HCT116 (cell line): ENCODE data around the gene HAUS8. TPM values are rescaled to one million over a fixed set of nuclear protein-coding genes. Genes with fewer than 3 reads are reported as not detected.
"Not testable (repeated sequence)": the region's sequence is repeated elsewhere in the genome, so short reads cannot be mapped to it uniquely, and the experiment has no call there.

Experiments used
- ATAC-seq: fragments of 200-7000 bp; cut with Tn5 transposase; 2 replicates; pipeline ENCODE4 v1.9.1; 2020; ENCODE audit warnings: mild to moderate bottlenecking, moderate library complexity
- BruUV-seq: library from RNA; stranded (reverse); fragments of 400-500 nt; replicated peaks from 2 replicates; lab custom pipeline; 2021; lab: Mats Ljungman, UMichigan
- CTCF ChIA-PET: fragments of 300-600 bp; sonication (Branson Sonifier 250); formaldehyde crosslinking; loops from one replicate; lab custom pipeline; 2021; ENCODE audit warnings: antibody characterized with exemption; lab: Charles Lee
- POLR2A ChIA-PET: fragments of 300-600, 350-600 bp; sonication (Branson Sonifier 250); formaldehyde crosslinking; loops from one replicate; lab custom pipeline; 2021; ENCODE audit warnings: antibody characterized with exemption; lab: Charles Lee
- RAD21 ChIA-PET, 2 experiments: fragments of 300-600 bp; sonication (Branson Sonifier 250); formaldehyde crosslinking; loops; one replicate each; lab custom pipeline; 2023; ENCODE audit warnings: low total read pairs in 2 of 2; ENCODE audit not compliant: uncharacterized antibody in 2 of 2, unreplicated experiment in 2 of 2, low non-redundant PET in 1 of 2; lab: Charles Lee
- DNase-seq: peaks from one replicate; pipeline ENCODE4 v3.0.0-alpha.2; 2010; ENCODE audit warnings: low read depth, low spot score
- H2AFZ ChIP-seq: fragments of 200-600 bp; shearing (Covaris generic), sonication (generic); 2 replicates; pipeline ENCODE4 v1.6.1; 2017; ENCODE audit warnings: low read depth, mixed run types, mixed read lengths, antibody characterized with exemption, low read length; ENCODE audit not compliant: poor library complexity, severe bottlenecking
- H3K27ac ChIP-seq: 2 replicates; pipeline ENCODE4 v1.5.1; 2012; ENCODE audit warnings: low read depth, low read length
- H3K27me3 ChIP-seq: fragments of 200-600 bp; sonication (generic); 2 replicates; pipeline ENCODE4 v1.6.1; 2016; ENCODE audit warnings: mixed run types, low read length, mixed read lengths; ENCODE audit not compliant: insufficient read depth
- H3K36me3 ChIP-seq, 2 experiments: fragments of 200-500 bp in 1 of 2; fragments of 200-600 bp in 1 of 2; sonication (Bioruptor generic) in 1 of 2; sonication (generic) in 1 of 2; 2 replicates each; pipeline versions ENCODE4 v1.5.1 to v1.6.1; 2014 to 2016; ENCODE audit warnings: low read length in 2 of 2, inconsistent platforms in 1 of 2, mixed read lengths in 1 of 2, mixed run types in 1 of 2; ENCODE audit not compliant: insufficient read depth in 2 of 2, control insufficient read depth in 1 of 2
- H3K4me1 ChIP-seq, 2 experiments: fragments of 200-600 bp in 1 of 2; sonication (generic) in 1 of 2; 2 replicates each; pipeline versions ENCODE4 v1.5.1 to v1.6.1; 2012 to 2017; ENCODE audit warnings: low read length in 2 of 2, inconsistent platforms in 1 of 2, mild to moderate bottlenecking in 1 of 2, mixed read lengths in 1 of 2, mixed run types in 1 of 2, moderate library complexity in 1 of 2; ENCODE audit not compliant: insufficient read depth in 2 of 2, control insufficient read depth in 1 of 2
- H3K4me2 ChIP-seq: fragments of 200-600 bp; sonication (generic); 2 replicates; pipeline ENCODE4 v1.6.1; 2017; ENCODE audit warnings: mixed run types, low read length, mixed read lengths
- H3K4me3 ChIP-seq, 2 experiments: fragments of 200-600 bp in 1 of 2; sonication (generic) in 1 of 2; replicated peaks in 1 of 2; 2 replicates each; pipeline ENCODE4 v1.5.1; 2011 to 2016; ENCODE audit warnings: low read length in 2 of 2, control low read depth in 1 of 2, low read depth in 1 of 2, mild to moderate bottlenecking in 1 of 2, mixed read lengths in 1 of 2, mixed run types in 1 of 2
- H3K79me2 ChIP-seq: fragments of 200-600 bp; sonication (generic); 2 replicates; pipeline ENCODE4 v1.6.1; 2017; ENCODE audit warnings: mild to moderate bottlenecking, mixed run types, low read length, moderate library complexity, mixed read lengths; ENCODE audit not compliant: insufficient read depth
- H3K9ac ChIP-seq: fragments of 200-600 bp; sonication (generic); 2 replicates; pipeline ENCODE4 v1.6.1; 2016; ENCODE audit warnings: low read length, mixed read lengths
- H3K9me2 ChIP-seq: fragments of 200-600 bp; sonication (generic), shearing (Covaris generic); 2 replicates; pipeline ENCODE4 v1.6.1; 2017; ENCODE audit warnings: mixed run types, mild to moderate bottlenecking, moderate library complexity; ENCODE audit not compliant: insufficient read depth
- H3K9me3 ChIP-seq, 2 experiments: fragments of 200-500 bp in 1 of 2; fragments of 200-600 bp in 1 of 2; sonication (Bioruptor generic) in 1 of 2; sonication (generic) in 1 of 2; 2 replicates each; pipeline ENCODE4 v1.6.1; 2014 to 2017; ENCODE audit warnings: low read length in 2 of 2, mixed read lengths in 2 of 2, inconsistent platforms in 1 of 2, low read depth in 1 of 2, mild to moderate bottlenecking in 1 of 2, mixed run types in 1 of 2, moderate library complexity in 1 of 2; ENCODE audit not compliant: control insufficient read depth in 1 of 2, insufficient read depth in 1 of 2
- H4K20me1 ChIP-seq: fragments of 200-600 bp; sonication (generic), shearing (Covaris generic); 2 replicates; pipeline ENCODE4 v1.6.1; 2017; ENCODE audit warnings: mixed run types, mild to moderate bottlenecking, moderate library complexity; ENCODE audit not compliant: insufficient read depth
- CEBPB ChIP-seq: IDR thresholded peaks from 2 replicates; pipeline ENCODE4 v1.6.1; 2012; ENCODE audit warnings: low read depth
- ELF1 ChIP-seq: IDR thresholded peaks from 2 replicates; pipeline ENCODE4 v1.6.1; 2012; ENCODE audit warnings: low read depth, borderline replicate concordance
- EZH2phosphoT487 ChIP-seq: fragments of 200-600 bp; IDR thresholded peaks from 2 replicates; pipeline ENCODE4 v1.6.1; 2018; ENCODE audit warnings: antibody characterized with exemption, borderline replicate concordance
- FOSL1 ChIP-seq: IDR thresholded peaks from 2 replicates; pipeline ENCODE4 v1.6.1; 2012; ENCODE audit warnings: low read depth
- JUND ChIP-seq: IDR thresholded peaks from 2 replicates; pipeline ENCODE4 v1.6.1; 2012
- MAX ChIP-seq: IDR thresholded peaks from 2 replicates; pipeline ENCODE4 v1.6.1; 2012
- POLR2A ChIP-seq: IDR thresholded peaks from 2 replicates; pipeline ENCODE4 v1.7.0; 2011; ENCODE audit warnings: borderline replicate concordance; ENCODE audit not compliant: insufficient read depth, insufficient read length; ENCODE audit errors: extremely low read depth
- SIN3A ChIP-seq: IDR thresholded peaks from 2 replicates; pipeline ENCODE4 v1.6.1; 2012; ENCODE audit warnings: low read depth
- SP1 ChIP-seq: IDR thresholded peaks from 2 replicates; pipeline ENCODE4 v1.6.1; 2012; ENCODE audit warnings: low read depth
- TCF7L2 ChIP-seq: IDR thresholded peaks from 2 replicates; pipeline ENCODE4 v1.7.0; 2011; ENCODE audit warnings: borderline replicate concordance, inconsistent platforms; ENCODE audit not compliant: insufficient read depth, insufficient read length; ENCODE audit errors: extremely low read depth
- YY1 ChIP-seq: IDR thresholded peaks from 2 replicates; pipeline ENCODE4 v1.6.1; 2011; ENCODE audit warnings: low read length, low read depth, moderate library complexity, mild to moderate bottlenecking; ENCODE audit not compliant: insufficient replicate concordance; ENCODE audit errors: extremely low read depth
- ZFX ChIP-seq: fragments of 450-650 bp; IDR thresholded peaks from 2 replicates; pipeline ENCODE4 v1.6.1; 2017
- intact Hi-C: fragments of 100-400 bp; cut with micrococcal nuclease; formaldehyde crosslinking; loops from 2 replicates; pipeline ENCODE4 v1.10.0; 2022
- total RNA-seq: library from RNA; stranded (reverse); gene quantifications from one replicate; pipeline ENCODE4 v1.2.1, GENCODE V29; 2021; ENCODE audit not compliant: unreplicated experiment
- TF ChIP-seq, protein P1 (sequence below): IDR thresholded peaks from 2 replicates; pipeline ENCODE4 v1.6.1; 2012
- TF ChIP-seq, protein P2 (sequence below): IDR thresholded peaks from 2 replicates; pipeline ENCODE4 v1.6.1; 2011; ENCODE audit warnings: mild to moderate bottlenecking, low read length, moderate library complexity; ENCODE audit not compliant: insufficient replicate concordance; ENCODE audit errors: extremely low read depth

HAUS8 gene
- total RNA-seq, 1 experiment from 2014 or later = 23.6 TPM

DNA sequence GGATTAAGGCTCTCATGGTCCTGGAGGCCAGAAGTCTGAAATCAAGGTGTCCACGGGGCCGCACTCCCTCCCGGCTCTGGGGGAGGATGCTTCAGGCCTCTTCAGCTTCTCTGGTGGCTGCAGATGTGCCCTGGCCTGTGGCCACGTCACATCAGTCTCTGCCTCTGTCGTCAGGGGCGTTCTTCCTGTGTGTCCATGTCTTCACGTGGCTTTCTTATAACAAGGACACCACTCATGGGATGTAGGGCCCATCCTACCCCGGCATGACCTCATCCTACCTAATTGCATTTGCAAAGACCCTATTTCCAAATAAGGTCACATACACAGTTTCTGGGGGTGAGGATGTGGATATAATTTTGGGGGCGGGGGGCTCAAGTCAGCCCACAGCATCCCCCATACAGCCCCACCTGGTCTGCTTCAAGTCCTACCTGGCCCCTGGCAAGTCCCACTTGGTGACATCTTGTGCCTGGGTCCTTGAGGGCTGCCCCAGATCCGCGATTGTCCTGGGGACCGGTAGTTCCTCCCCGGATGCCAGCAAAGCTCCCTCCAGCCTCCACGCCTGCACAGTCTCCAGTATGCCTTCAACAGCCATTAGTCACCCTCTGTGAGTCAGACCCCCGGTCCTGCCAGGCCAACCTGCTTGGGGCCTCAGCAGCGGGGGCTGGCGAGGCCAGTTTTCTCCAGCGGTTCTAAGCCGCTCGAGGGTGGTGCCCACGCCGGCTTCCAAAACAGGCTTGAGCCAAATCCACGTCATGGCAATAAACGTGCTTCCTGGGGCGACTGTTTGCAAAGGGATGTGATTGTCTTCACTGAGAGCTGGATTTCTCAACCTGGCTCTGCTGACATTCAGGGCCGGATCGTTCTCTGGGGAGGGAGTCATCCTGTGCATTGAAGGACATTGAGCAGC is 32.5 kb upstream of the HAUS8 start (continued):
- TF ChIP-seq TCF7L2 (peak; percentile 56), EZH2phosphoT487 (no peak), ZFX (no peak), JUND (peak; percentile 96)
- TF ChIP-seq, protein P1, sequence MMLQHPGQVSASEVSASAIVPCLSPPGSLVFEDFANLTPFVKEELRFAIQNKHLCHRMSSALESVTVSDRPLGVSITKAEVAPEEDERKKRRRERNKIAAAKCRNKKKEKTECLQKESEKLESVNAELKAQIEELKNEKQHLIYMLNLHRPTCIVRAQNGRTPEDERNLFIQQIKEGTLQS = no peak

DNA sequence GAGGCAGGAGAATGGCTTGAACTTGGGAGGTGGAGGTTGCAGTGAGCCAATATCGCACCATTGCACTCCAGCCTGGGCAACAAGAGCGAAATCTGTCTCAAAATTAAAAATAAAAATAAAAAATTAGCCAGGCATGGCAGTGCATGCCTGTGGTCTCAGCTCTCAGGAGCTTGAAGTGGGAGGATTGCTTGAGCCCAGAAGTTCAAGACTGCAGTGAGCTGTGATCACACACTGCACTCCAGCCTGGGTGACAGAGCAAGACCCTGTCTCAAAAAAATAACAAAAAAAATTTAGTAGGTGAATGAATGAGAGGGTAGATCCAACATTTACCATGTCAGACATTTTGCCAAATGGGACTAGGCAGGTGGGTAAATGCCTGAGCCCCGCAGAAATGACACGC is 31.7 kb upstream of the HAUS8 start:
- Histone ChIP-seq H3K27ac (peak overlapping the region; percentile 79), H3K9ac (peak overlapping the region; percentile 56), H3K4me2 (peak overlapping the region; percentile 80), H3K79me2 (peaks cover 80% of the 10 kb centered on the region), H3K4me1 (peaks cover 21 to 24% of the 10 kb centered on the region in 2 experiments), H3K36me3 (peaks cover 13% of the 10 kb centered on the region in 2 experiments; a peak in 3 of 4 replicates)
- H3K4me3 ChIP-seq, H3K27me3 ChIP-seq, H3K9me3 ChIP-seq, H2AFZ ChIP-seq, ATAC-seq, intact Hi-C loops, BruUV-seq, H3K9me2 ChIP-seq, RAD21 ChIA-PET, DNase-seq, H4K20me1 ChIP-seq, CTCF ChIA-PET: not testable (repeated sequence)
- POLR2A ChIA-PET = interaction anchor here (1.8 kb wide), 1 partner anchor 11 kb away, joined by 5 read pairs; no protein-coding TSS in a partner anchor

- H3K27ac ChIP-seq = no peak overlapping the region
- ChIA-PET RAD21 (no interaction called here), POLR2A (no interaction called here), CTCF (no interaction called here)
- no peak overlapping the region for H2AFZ ChIP-seq
- H3K36me3 ChIP-seq = peaks cover 11 to 14% of the 10 kb centered on the region in 2 experiments
- intact Hi-C loops = no loop called here
- H3K4me1 ChIP-seq = peaks cover 21 to 24% of the 10 kb centered on the region in 2 experiments
- peaks cover 74% of the 10 kb centered on the region for H3K79me2 ChIP-seq
- no peaks in the 10 kb centered on the region for H4K20me1 ChIP-seq
- DNase-seq = no peak
- no peaks in the 10 kb centered on the region for H3K9me2 ChIP-seq
- ATAC-seq = no peak
- H3K9me3 ChIP-seq = no peaks in the 10 kb centered on the region
- BruUV-seq = no TSS peak
- no peak overlapping the region for H3K4me3 ChIP-seq
- H3K27me3 ChIP-seq = no peaks in the 10 kb centered on the region
- H3K4me2 ChIP-seq = no peak overlapping the region
- no peak overlapping the region for H3K9ac ChIP-seq
- TF ChIP-seq ZFX (no peak), SIN3A (no peak), POLR2A (no peak), FOSL1 (no peak), MAX (no peak), YY1 (no peak), EZH2phosphoT487 (no peak), SP1 (no peak), CEBPB (no peak), TCF7L2 (no peak), ELF1 (no peak)
- TF ChIP-seq, protein P2, sequence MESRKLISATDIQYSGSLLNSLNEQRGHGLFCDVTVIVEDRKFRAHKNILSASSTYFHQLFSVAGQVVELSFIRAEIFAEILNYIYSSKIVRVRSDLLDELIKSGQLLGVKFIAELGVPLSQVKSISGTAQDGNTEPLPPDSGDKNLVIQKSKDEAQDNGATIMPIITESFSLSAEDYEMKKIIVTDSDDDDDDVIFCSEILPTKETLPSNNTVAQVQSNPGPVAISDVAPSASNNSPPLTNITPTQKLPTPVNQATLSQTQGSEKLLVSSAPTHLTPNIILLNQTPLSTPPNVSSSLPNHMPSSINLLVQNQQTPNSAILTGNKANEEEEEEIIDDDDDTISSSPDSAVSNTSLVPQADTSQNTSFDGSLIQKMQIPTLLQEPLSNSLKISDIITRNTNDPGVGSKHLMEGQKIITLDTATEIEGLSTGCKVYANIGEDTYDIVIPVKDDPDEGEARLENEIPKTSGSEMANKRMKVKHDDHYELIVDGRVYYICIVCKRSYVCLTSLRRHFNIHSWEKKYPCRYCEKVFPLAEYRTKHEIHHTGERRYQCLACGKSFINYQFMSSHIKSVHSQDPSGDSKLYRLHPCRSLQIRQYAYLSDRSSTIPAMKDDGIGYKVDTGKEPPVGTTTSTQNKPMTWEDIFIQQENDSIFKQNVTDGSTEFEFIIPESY = no peak
- TF ChIP-seq, protein P1 = no peak
Measured at GRCh38 chr19:17105556-17105955, 30.3 kb upstream of the HAUS8 start.
